ENCODE data around the gene PLAC8L1.
A peak's percentile ranks its signal among the peaks of the same experiment; 100 is the strongest.

Gene PLAC8L1

GRCh38 chr5:146078566-146078965, 26.8 kb downstream of the PLAC8L1 start:
- no peak for DNase-seq

- DNase-seq, result peak; percentile 82
Measured at GRCh38 chr5:146076455-146076854, 28.9 kb downstream of the PLAC8L1 start.

- peak; percentile 100 for DNase-seq
Measured at GRCh38 chr5:146076028-146076427, 29.3 kb downstream of the PLAC8L1 start.

GRCh38 chr5:146073239-146073900, 32.0 kb downstream of the PLAC8L1 start:
- no peak for DNase-seq

GRCh38 chr5:146072595-146072994, 32.8 kb downstream of the PLAC8L1 start:
- DNase-seq, result no peak

- DNase-seq, result no peak
Measured at GRCh38 chr5:146071171-146071570, 34.2 kb downstream of the PLAC8L1 start.

- DNase-seq, result no peak
Measured at GRCh38 chr5:146070746-146071145, 34.6 kb downstream of the PLAC8L1 start.

GRCh38 chr5:146069780-146070099, 35.6 kb downstream of the PLAC8L1 start:
- DNase-seq, result no peak

GRCh38 chr5:146068977-146069779, 36.2 kb downstream of the PLAC8L1 start:
- no peak for DNase-seq

GRCh38 chr5:146068206-146068605, 37.2 kb downstream of the PLAC8L1 start:
- DNase-seq, result no peak

GRCh38 chr5:146066968-146067367, 38.4 kb downstream of the PLAC8L1 start:
- DNase-seq, result no peak

- DNase-seq, result no peak
Measured at GRCh38 chr5:146060221-146060585, 45.2 kb downstream of the PLAC8L1 start.

- no peak for DNase-seq
Measured at GRCh38 chr5:146059460-146060220, 45.7 kb downstream of the PLAC8L1 start.

GRCh38 chr5:146055432-146055831, 49.9 kb downstream of the PLAC8L1 start:
- DNase-seq, result no peak

- DNase-seq, result no peak
Measured at GRCh38 chr5:146052780-146053179, 52.6 kb downstream of the PLAC8L1 start.

GRCh38 chr5:146051678-146052077, 53.7 kb downstream of the PLAC8L1 start:
- DNase-seq, result no peak

- no peak for DNase-seq
Measured at GRCh38 chr5:146050086-146050485, 55.3 kb downstream of the PLAC8L1 start.

GRCh38 chr5:146049704-146050026, 55.7 kb downstream of the PLAC8L1 start:
- no peak for DNase-seq

GRCh38 chr5:146048994-146049703, 56.2 kb downstream of the PLAC8L1 start:
- peak; percentile 25 for DNase-seq

GRCh38 chr5:146047396-146047795, 58.0 kb downstream of the PLAC8L1 start:
- DNase-seq, result no peak

GRCh38 chr5:146043722-146044121, 61.7 kb downstream of the PLAC8L1 start:
- DNase-seq, result no peak

- no peak for DNase-seq
Measured at GRCh38 chr5:146042628-146043279, 62.6 kb downstream of the PLAC8L1 start.

All from GF-D8 (cell line).